Activated T-helper 1 cell treated with anti-CD3 and anti-CD28 coated beads, Interleukin-12 subunit alpha, Interleukin-12 subunit beta, Interleukin-2, Interleukin-4 antibody, amounts not matched to agents 30 ng/mL and 10 ng/mL and 1 ng/mL, durations not matched to agents 14 hours and 24 hours and 36 hours (primary cell): Measurements from ENCODE around the gene TUBGCP4. TPM values are rescaled to one million over a fixed set of nuclear protein-coding genes. Genes with fewer than 3 reads are reported as not detected.
A peak's percentile ranks its signal among the peaks of the same experiment; 100 is the strongest.
"Not testable (repeated sequence)": the region's sequence is repeated elsewhere in the genome, so short reads cannot be mapped to it uniquely, and the experiment has no call there.

Experiments used
- DNase-seq: peaks from one replicate; pipeline ENCODE4 v3.0.0; 2021; ENCODE audit warnings: low spot score
- H3K27ac Mint-ChIP-seq: one replicate; pipeline ENCODE4 v1.8.0; 2021; ENCODE audit warnings: mild to moderate bottlenecking, mixed read lengths
- H3K27me3 Mint-ChIP-seq: one replicate; pipeline ENCODE4 v1.8.0; 2022; ENCODE audit warnings: mild to moderate bottlenecking, moderate library complexity, mixed read lengths; ENCODE audit not compliant: insufficient read depth
- H3K36me3 Mint-ChIP-seq: one replicate; pipeline ENCODE4 v1.8.0; 2021; ENCODE audit warnings: low read depth, mixed read lengths
- H3K4me1 Mint-ChIP-seq: one replicate; pipeline ENCODE4 v1.8.0; 2021; ENCODE audit warnings: low read depth, mixed read lengths
- H3K4me3 Mint-ChIP-seq: one replicate; pipeline ENCODE4 v1.8.0; 2021; ENCODE audit warnings: mild to moderate bottlenecking, moderate library complexity, mixed read lengths
- H3K9me3 Mint-ChIP-seq: one replicate; pipeline ENCODE4 v1.8.0; 2021; ENCODE audit warnings: mixed read lengths
- intact Hi-C: fragments of 100-400 bp; cut with micrococcal nuclease; formaldehyde crosslinking; loops from one replicate; pipeline ENCODE4 v1.15.1; 2024
- total RNA-seq: library from RNA; stranded (reverse); gene quantifications from 2 replicates; pipeline ENCODE4 v1.2.3, GENCODE V29; 2022

TUBGCP4 gene
- total RNA-seq, 1 donor from 2014 or later = 46.5 TPM

GRCh38 chr15:43370310-43370974 is 459 bp upstream of the TUBGCP4 start:
- no peak for DNase-seq
- H3K27ac Mint-ChIP-seq = peak overlapping the region; percentile 83
- peaks cover 20% of the 10 kb centered on the region for H3K9me3 Mint-ChIP-seq
- no peaks in the 10 kb centered on the region for H3K27me3 Mint-ChIP-seq
- H3K4me3 Mint-ChIP-seq = peak overlapping the region; percentile 92
- peaks cover 56% of the 10 kb centered on the region for H3K36me3 Mint-ChIP-seq
- peaks cover 48% of the 10 kb centered on the region for H3K4me1 Mint-ChIP-seq
- intact Hi-C loops = loop anchor here (5.0 kb wide), 3 partner anchors 122 to 263 kb away; partner anchors contain the start of genes CCNDBP1, TP53BP1 and UBR1

- H3K4me3 Mint-ChIP-seq = no peak overlapping the region
- intact Hi-C loops = no loop called here
Observed at GRCh38 chr15:43376017-43376705, 5.3 kb downstream of the TUBGCP4 start.

GRCh38 chr15:43378601-43379000 is 7.7 kb downstream of the TUBGCP4 start:
- Mint-ChIP-seq H3K27me3 (no peaks in the 10 kb centered on the region), H3K27ac (no peak overlapping the region), H3K4me1 (peaks cover 15% of the 10 kb centered on the region), H3K9me3 (no peaks in the 10 kb centered on the region), H3K36me3 (peaks cover 43% of the 10 kb centered on the region), H3K4me3 (no peak overlapping the region)
- no peak for DNase-seq
- intact Hi-C loops = no loop called here

More at GRCh38 chr15:43376017-43376705, 5.3 kb downstream of the TUBGCP4 start:
- Mint-ChIP-seq H3K27me3 (no peaks in the 10 kb centered on the region), H3K27ac (no peak overlapping the region), H3K4me1 (peaks cover 32% of the 10 kb centered on the region), H3K9me3 (no peaks in the 10 kb centered on the region), H3K36me3 (peaks cover 42% of the 10 kb centered on the region)
- peak; percentile 22 for DNase-seq

DNA sequence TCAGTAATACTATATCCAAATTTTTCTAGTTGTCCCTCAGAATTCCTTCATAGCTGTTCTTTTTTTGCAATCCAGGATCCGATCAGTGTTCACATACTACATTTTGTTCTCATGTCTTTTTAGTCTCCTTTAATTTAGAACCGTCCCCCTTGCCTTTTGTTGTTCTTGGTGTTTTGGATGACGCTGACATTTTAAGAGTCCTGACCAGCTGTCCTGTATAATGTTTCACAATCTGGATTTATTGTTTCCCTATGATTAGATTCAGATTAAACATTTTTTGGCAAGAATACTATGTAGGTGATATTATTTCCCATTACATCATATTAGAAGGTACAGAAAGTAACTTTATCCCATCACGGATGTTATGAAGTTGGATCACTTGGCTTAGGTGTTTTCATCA is 11.4 kb downstream of the TUBGCP4 start:
- Mint-ChIP-seq H3K36me3 (peaks cover 61% of the 10 kb centered on the region), H3K4me1 (peaks cover 7% of the 10 kb centered on the region), H3K27ac (no peak overlapping the region), H3K27me3 (no peaks in the 10 kb centered on the region), H3K4me3 (no peak overlapping the region), H3K9me3 (no peaks in the 10 kb centered on the region)
- no peak for DNase-seq
- intact Hi-C loops = no loop called here

GRCh38 chr15:43383070-43383469 is 12.2 kb downstream of the TUBGCP4 start:
- no peak for DNase-seq
- Mint-ChIP-seq H3K36me3 (peaks cover 55% of the 10 kb centered on the region), H3K27ac (no peak overlapping the region), H3K27me3 (no peaks in the 10 kb centered on the region), H3K4me3 (no peak overlapping the region), H3K4me1 (peaks cover 1% of the 10 kb centered on the region), H3K9me3 (no peaks in the 10 kb centered on the region)
- intact Hi-C loops = no loop called here

- Mint-ChIP-seq H3K36me3 (peaks cover 33% of the 10 kb centered on the region), H3K4me1 (no peaks in the 10 kb centered on the region), H3K4me3 (no peak overlapping the region), H3K9me3 (peaks cover 4% of the 10 kb centered on the region), H3K27me3 (no peaks in the 10 kb centered on the region), H3K27ac (no peak overlapping the region)
- DNase-seq = no peak
- intact Hi-C loops = no loop called here
Observed at GRCh38 chr15:43390723-43391122, 19.8 kb downstream of the TUBGCP4 start.

- intact Hi-C loops, H3K27ac Mint-ChIP-seq, H3K4me1 Mint-ChIP-seq, H3K4me3 Mint-ChIP-seq, H3K9me3 Mint-ChIP-seq, DNase-seq, H3K27me3 Mint-ChIP-seq: not testable (repeated sequence)
- H3K36me3 Mint-ChIP-seq = peaks cover 34% of the 10 kb centered on the region
Observed at GRCh38 chr15:43393592-43393991, 22.7 kb downstream of the TUBGCP4 start.

GRCh38 chr15:43402255-43402654 is 31.4 kb downstream of the TUBGCP4 start:
- Mint-ChIP-seq H3K9me3 (no peaks in the 10 kb centered on the region), H3K36me3 (peaks cover 52% of the 10 kb centered on the region), H3K27ac (no peak overlapping the region), H3K27me3 (no peaks in the 10 kb centered on the region), H3K4me3 (no peak overlapping the region), H3K4me1 (peaks cover 8% of the 10 kb centered on the region)
- DNase-seq = no peak
- intact Hi-C loops = no loop called here

GRCh38 chr15:43403616-43404015 is 32.7 kb downstream of the TUBGCP4 start:
- H3K9me3 Mint-ChIP-seq = no peaks in the 10 kb centered on the region
- intact Hi-C loops = no loop called here

GRCh38 chr15:43404130-43404529 is 33.2 kb downstream of the TUBGCP4 start:
- Mint-ChIP-seq H3K27me3 (no peaks in the 10 kb centered on the region), H3K9me3 (no peaks in the 10 kb centered on the region), H3K27ac (no peak overlapping the region), H3K4me1 (peaks cover 8% of the 10 kb centered on the region), H3K36me3 (peaks cover 64% of the 10 kb centered on the region), H3K4me3 (no peak overlapping the region)
- no peak for DNase-seq
- intact Hi-C loops = no loop called here

More at GRCh38 chr15:43403616-43404015, 32.7 kb downstream of the TUBGCP4 start:
- Mint-ChIP-seq H3K4me3 (no peak overlapping the region), H3K27ac (no peak overlapping the region), H3K4me1 (peaks cover 8% of the 10 kb centered on the region), H3K27me3 (no peaks in the 10 kb centered on the region), H3K36me3 (peaks cover 62% of the 10 kb centered on the region)
- DNase-seq = no peak

- H3K4me3 Mint-ChIP-seq = no peak overlapping the region
- H3K27me3 Mint-ChIP-seq = no peaks in the 10 kb centered on the region
- H3K36me3 Mint-ChIP-seq = peaks cover 63% of the 10 kb centered on the region
- intact Hi-C loops = no loop called here
- H3K9me3 Mint-ChIP-seq = no peaks in the 10 kb centered on the region
- H3K27ac Mint-ChIP-seq = no peak overlapping the region
- DNase-seq = no peak
- H3K4me1 Mint-ChIP-seq = peaks cover 8% of the 10 kb centered on the region
Observed at GRCh38 chr15:43406189-43406588, 35.3 kb downstream of the TUBGCP4 start.

- Mint-ChIP-seq H3K27ac (no peak overlapping the region), H3K4me3 (no peak overlapping the region), H3K36me3 (peaks cover 62% of the 10 kb centered on the region), H3K4me1 (peaks cover 8% of the 10 kb centered on the region), H3K9me3 (no peaks in the 10 kb centered on the region), H3K27me3 (no peaks in the 10 kb centered on the region)
- no peak for DNase-seq
- intact Hi-C loops = no loop called here
Observed at GRCh38 chr15:43406808-43407207, 35.9 kb downstream of the TUBGCP4 start.

GRCh38 chr15:43408789-43409188 is 37.9 kb downstream of the TUBGCP4 start:
- peaks cover 5% of the 10 kb centered on the region for H3K4me1 Mint-ChIP-seq
- H3K27me3 Mint-ChIP-seq = no peaks in the 10 kb centered on the region
- DNase-seq = no peak
- peaks cover 60% of the 10 kb centered on the region for H3K36me3 Mint-ChIP-seq
- no peak overlapping the region for H3K27ac Mint-ChIP-seq
- intact Hi-C loops = no loop called here
- H3K4me3 Mint-ChIP-seq = no peak overlapping the region
- H3K9me3 Mint-ChIP-seq = no peaks in the 10 kb centered on the region
